ENCODE results near the gene LAMTOR2.

Gene LAMTOR2

GRCh38 chr1:156083800-156084790, 29.5 kb downstream of the LAMTOR2 start:
- in situ Hi-C loops (cut with MboI; ENCODE audit: low sequenced_read_pairs, unreplicated experiment), result no loop called here
- TF ChIP-seq, protein P1, sequence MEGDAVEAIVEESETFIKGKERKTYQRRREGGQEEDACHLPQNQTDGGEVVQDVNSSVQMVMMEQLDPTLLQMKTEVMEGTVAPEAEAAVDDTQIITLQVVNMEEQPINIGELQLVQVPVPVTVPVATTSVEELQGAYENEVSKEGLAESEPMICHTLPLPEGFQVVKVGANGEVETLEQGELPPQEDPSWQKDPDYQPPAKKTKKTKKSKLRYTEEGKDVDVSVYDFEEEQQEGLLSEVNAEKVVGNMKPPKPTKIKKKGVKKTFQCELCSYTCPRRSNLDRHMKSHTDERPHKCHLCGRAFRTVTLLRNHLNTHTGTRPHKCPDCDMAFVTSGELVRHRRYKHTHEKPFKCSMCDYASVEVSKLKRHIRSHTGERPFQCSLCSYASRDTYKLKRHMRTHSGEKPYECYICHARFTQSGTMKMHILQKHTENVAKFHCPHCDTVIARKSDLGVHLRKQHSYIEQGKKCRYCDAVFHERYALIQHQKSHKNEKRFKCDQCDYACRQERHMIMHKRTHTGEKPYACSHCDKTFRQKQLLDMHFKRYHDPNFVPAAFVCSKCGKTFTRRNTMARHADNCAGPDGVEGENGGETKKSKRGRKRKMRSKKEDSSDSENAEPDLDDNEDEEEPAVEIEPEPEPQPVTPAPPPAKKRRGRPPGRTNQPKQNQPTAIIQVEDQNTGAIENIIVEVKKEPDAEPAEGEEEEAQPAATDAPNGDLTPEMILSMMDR (IDR thresholded peaks at IDR 0.05; ENCODE audit: borderline replicate concordance, control extremely low read depth, extremely low read depth, insufficient read depth, missing control alignments), result no peak
- DNase-seq (ENCODE audit: low spot score), result no peak

- DNase-seq (ENCODE audit: low spot score), result no peak
- TF ChIP-seq, protein P1 (IDR thresholded peaks at IDR 0.05; ENCODE audit: borderline replicate concordance, control extremely low read depth, extremely low read depth, insufficient read depth, missing control alignments), result no peak
- in situ Hi-C loops (cut with MboI; ENCODE audit: low sequenced_read_pairs, unreplicated experiment), result no loop called here
Measured at GRCh38 chr1:156086256-156086662, 31.7 kb downstream of the LAMTOR2 start.

- in situ Hi-C loops (cut with MboI; ENCODE audit: low sequenced_read_pairs, unreplicated experiment), result loop anchor here (5.0 to 10.0 kb wide), 2 partner anchors 43 to 135 kb away; no protein-coding TSS in a partner anchor
- DNase-seq (ENCODE audit: low spot score), result no peak
- TF ChIP-seq, protein P1 (IDR thresholded peaks at IDR 0.05; ENCODE audit: borderline replicate concordance, control extremely low read depth, extremely low read depth, insufficient read depth, missing control alignments), result no peak
Measured at GRCh38 chr1:156089704-156090103, 35.1 kb downstream of the LAMTOR2 start.

GRCh38 chr1:156090138-156090839, 35.7 kb downstream of the LAMTOR2 start:
- in situ Hi-C loops (cut with MboI; ENCODE audit: low sequenced_read_pairs, unreplicated experiment), result loop anchor here (5.0 to 10.0 kb wide), 2 partner anchors 42 to 135 kb away; no protein-coding TSS in a partner anchor
- TF ChIP-seq, protein P1 (IDR thresholded peaks at IDR 0.05; ENCODE audit: borderline replicate concordance, control extremely low read depth, extremely low read depth, insufficient read depth, missing control alignments), result no peak
- DNase-seq (ENCODE audit: low spot score), result no peak

- in situ Hi-C loops (cut with MboI; ENCODE audit: low sequenced_read_pairs, unreplicated experiment), result loop anchor here (5.0 to 10.0 kb wide), 2 partner anchors 41 to 134 kb away; no protein-coding TSS in a partner anchor
- TF ChIP-seq, protein P1 (IDR thresholded peaks at IDR 0.05; ENCODE audit: borderline replicate concordance, control extremely low read depth, extremely low read depth, insufficient read depth, missing control alignments), result peak; percentile 59
- peak; percentile 86 for DNase-seq (ENCODE audit: low spot score)
Measured at GRCh38 chr1:156090840-156091188, 36.2 kb downstream of the LAMTOR2 start.

DNA sequence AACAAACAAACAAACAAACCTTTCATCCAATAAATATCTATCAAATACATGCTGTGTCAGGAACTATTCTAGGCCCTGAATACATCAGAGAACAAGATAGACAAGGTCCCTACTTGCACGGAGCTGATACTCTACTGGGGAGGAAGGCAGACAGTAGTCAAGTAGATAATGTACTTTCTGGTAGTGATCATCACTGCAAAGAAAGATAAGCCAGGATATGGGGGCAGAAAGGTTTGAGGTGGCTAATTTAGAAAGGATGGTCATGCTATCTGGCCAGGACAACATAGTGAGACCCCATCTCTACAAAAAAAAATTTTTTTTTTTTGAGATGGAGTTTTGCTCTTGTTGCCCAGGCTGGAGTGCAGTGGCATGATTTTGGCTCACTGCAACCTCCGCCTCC, 37.0 kb downstream of the LAMTOR2 start:
- in situ Hi-C loops (cut with MboI; ENCODE audit: low sequenced_read_pairs, unreplicated experiment), result loop anchor here (5.0 to 10.0 kb wide), 2 partner anchors 41 to 133 kb away; no protein-coding TSS in a partner anchor
- TF ChIP-seq, protein P1 (IDR thresholded peaks at IDR 0.05; ENCODE audit: borderline replicate concordance, control extremely low read depth, extremely low read depth, insufficient read depth, missing control alignments), result no peak
- no peak for DNase-seq (ENCODE audit: low spot score)

Measured in GM13976 (cell line).